ENCODE results near the gene OR1J2.
A peak's percentile ranks its signal among the peaks of the same experiment; 100 is the strongest.
"Not testable (repeated sequence)": the region's sequence is repeated elsewhere in the genome, so short reads cannot be mapped to it uniquely, and the experiment has no call there.

OR1J2 gene, protein sequence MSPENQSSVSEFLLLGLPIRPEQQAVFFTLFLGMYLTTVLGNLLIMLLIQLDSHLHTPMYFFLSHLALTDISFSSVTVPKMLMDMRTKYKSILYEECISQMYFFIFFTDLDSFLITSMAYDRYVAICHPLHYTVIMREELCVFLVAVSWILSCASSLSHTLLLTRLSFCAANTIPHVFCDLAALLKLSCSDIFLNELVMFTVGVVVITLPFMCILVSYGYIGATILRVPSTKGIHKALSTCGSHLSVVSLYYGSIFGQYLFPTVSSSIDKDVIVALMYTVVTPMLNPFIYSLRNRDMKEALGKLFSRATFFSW

DNA sequence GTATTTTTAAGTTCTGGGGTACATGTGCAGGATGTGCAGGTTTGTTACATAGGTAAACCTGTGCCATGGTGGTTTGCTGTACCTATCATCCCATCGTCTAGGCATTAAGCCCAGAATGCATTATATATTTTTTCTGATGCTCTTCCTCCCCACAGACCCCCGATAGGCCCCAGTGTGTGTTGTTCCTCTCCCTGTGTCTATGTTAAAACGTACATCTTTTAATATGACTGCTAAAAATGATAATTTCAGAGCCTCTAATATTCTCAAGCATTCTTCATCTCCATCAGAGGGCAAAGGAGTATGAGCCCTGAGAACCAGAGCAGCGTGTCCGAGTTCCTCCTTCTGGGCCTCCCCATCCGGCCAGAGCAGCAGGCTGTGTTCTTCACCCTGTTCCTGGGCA is at the start of gene OR1J2:
Gene OR1J2, plus strand, starts transcription at position 301 of the 400 bp plus-strand sequence. Its CDS starts 0 bp downstream, at position 301.
- no peak for DNase-seq (ENCODE audit: low read depth)

DNA sequence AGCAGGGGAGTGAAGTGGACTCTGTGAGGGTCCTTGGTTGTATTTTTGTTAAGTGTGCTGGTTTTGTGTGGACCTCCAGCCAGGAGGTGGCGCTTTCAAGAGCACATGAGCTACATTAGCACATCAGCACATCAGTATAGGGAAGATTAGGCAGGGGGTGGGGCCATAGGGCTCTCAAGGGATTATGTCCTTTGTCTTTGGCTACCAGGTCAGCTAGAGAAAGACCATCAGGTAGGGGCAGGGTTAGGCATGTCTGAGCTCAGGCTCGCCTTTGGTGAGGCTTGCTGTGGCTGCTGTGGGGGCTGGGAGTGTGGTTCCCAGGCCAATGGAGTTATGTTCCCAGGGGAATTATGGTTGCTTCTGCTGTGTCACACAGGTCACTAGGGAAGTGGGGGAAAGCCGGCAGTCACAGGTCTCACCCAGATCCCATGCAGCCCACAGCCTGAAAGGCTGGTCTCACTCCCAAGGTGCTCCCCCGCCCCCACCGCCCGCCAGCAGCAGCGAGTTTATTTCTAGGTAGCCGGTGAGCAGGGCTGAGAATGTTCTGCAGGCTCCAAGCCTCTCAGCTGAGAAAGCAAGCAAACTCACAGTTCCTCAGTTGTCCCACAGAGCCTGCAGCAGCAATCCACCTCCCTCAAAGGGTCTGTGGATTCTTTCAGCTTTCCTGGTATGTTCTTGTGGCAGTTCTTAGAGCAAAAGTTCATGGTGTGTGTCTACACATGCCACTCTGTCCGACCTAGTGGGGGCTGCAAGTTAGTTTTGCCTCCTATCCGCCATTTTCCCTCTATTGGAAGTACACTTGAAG is 46.6 kb upstream of the OR1J2 start:
- DNase-seq (ENCODE audit: low read depth), result no peak

DNA sequence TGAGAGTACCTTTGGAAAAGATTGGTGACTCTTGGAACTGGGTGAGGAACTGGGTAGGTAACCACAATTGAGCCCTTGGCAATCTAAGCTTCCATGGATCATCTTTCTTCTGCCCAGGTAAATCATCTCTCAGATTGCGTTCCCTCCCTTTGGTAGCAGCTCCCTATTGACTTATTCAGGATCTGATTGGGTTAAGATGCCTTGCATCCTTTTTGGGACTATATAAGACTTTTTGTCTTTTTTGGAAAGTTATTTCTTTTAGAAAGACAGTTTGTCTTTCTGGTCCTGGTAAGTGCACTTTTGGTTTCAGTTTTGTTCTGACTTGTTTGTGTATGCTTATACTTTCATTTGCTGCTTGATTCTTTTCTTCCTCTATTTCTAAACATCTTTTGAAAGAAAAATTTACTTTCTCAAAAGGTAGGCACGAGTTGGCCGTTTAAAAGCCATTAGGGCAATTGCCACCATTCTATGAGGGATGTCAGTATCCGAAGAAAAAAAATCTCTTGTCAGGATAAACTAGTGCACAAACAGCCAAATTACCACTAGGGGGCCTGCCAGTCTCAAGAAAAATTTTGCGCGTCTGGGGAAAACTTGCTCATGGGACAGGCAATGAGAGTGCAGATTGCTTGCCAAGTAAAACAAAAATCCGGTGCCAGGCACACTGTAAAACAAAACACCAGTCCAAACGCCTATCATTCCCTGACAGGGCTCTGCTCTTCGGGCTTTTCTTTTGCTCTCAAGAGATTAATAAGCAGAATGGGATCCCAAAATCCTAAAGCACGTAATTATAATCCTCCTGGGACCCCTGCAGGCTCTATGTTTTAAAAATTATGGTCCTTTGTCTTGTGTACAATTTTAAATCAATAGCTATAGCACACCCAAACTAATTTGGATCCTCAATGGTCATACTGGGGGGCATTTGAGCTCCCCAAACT is 45.7 kb upstream of the OR1J2 start:
- peak; percentile 62 for DNase-seq (ENCODE audit: low read depth)

DNA sequence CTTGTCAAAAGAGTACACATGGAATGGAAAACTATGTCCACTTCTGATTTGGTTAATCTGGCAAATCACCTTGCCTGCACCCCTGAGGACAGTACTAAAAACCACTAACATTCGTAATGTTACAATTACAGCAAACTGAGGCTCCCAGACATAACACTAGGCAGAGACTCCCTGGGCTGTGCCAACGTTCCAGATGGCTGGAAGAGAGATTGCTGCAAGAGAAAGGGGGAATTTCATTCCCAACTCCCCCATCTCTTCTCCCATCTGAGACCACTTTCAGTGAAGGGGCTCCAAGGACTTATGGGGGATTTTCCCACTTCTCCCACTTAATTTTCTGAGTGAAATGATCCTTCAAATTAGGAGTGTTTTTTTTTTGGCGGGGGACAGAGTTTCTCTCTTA is 44.1 kb upstream of the OR1J2 start:
- no peak for DNase-seq (ENCODE audit: low read depth)

DNA sequence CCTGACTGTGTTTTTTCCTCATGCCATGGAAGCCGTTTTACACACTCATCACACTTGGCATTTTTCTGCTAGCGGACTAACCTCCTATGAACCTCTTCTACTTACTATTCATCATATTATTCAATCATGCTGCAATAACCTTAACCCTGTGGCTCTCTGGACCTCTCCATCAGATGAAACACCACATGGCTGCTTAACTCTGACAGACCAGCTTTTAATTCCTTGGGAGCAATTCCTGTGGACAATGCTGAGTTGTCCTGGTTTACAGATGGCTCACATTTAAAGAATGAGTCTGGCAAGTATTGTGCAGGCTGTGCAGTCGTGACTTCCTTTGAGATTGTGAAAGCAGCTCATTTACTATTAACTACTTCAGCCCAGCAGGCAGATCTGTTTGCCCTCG is 41.9 kb upstream of the OR1J2 start:
- no peak for DNase-seq (ENCODE audit: low read depth)

DNA sequence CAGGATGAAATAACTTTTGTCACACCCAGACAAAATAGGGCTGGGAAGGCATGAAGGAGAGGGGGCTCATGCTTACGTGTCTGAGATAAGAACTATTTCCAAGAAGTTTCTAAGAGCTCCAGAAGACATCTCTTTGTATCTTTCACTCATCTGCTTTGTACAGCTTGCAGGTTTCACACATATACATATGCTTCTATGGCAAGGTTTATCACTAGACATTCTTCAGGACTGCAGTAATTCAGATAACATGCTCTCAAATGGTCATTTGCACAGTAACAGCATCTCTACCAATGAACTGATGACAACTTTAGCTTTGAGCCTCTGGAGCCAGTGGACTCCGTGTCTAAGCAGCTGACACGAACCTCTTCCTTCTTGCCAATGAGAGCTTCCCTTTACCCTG is 36.0 kb upstream of the OR1J2 start:
- no peak for DNase-seq (ENCODE audit: low read depth)

DNA sequence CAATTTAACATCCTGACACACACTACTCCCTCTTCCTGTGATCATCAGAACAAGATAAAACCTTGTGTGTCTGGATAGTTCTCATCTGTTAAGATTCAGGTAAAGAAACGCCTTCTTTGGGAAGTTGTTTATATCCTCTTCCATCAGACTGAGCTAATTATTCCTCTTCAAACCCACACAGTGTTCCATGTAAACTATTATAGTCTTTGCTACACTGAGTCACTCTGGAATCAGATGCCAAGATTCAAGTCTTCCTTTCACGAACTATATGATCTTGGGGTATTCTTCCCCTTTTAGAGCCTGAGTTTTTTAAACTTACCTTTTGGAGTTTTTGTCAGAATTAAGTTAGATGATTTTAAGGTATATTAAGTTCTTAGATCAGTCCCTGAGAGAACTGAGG is 34.9 kb upstream of the OR1J2 start:
- no peak for DNase-seq (ENCODE audit: low read depth)

DNA sequence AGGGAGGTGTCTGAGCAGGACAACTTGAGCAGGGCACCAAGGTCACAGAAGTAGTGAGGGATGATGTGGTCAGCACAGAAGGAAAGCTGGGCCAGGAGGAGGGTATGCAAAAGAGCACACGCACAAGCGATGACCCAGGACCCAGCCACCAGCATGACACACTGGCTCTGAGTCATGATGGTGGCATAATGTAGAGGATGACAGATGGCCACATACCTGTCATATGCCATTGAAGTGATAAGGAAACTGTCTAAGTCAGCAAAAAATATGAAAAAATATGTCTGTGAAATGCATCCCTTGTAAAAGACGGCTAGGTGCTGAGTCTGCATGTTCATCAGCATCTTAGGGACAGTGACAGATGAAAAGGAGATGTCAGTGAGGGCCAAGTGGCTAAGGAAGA is 33.3 kb upstream of the OR1J2 start:
- no peak for DNase-seq (ENCODE audit: low read depth)

DNA sequence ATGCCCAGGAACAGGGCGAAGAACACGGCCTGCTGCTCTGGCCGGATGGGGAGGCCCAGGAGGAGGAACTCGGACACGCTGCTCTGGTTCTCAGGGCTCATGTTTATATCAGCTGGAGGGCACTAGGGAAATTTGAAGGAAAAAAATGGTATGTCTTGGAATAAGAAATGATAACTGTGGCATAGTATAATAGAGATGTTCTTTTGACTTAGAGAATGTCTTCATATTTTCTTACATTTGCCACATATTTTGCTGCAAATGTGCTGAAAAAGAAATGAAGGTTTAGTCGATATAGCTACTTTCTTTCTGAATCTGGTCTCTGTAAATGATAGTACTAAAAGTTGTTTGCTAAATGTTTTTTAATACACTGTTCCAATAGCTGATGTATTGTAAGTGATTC is 32.8 kb upstream of the OR1J2 start, which contains the start of gene OR1J1:
Gene OR1J1, minus strand, starts transcription at position 101 of the 400 bp plus-strand sequence. Its CDS starts 0 bp downstream, at position 101.
- DNase-seq (ENCODE audit: low read depth), result no peak

DNA sequence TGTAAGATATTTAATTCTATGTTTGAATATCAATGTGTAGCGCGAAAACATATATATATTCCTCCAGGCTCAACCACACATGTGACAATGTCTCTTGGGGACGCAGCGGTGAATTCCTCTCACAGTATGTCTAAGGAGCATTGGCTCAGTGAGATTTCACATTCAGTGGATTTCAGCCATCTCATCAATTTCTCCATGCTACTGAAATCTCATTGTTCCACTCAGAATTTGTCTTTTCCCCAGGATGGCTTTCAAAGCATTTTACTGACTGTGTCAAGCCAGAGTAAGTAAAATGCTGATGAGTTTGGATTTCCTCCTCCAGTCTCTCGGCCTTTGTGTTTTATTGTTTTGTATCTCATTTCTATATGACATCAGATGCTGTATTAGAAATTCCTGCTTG is 31.5 kb upstream of the OR1J2 start:
- no peak for DNase-seq (ENCODE audit: low read depth)

DNA sequence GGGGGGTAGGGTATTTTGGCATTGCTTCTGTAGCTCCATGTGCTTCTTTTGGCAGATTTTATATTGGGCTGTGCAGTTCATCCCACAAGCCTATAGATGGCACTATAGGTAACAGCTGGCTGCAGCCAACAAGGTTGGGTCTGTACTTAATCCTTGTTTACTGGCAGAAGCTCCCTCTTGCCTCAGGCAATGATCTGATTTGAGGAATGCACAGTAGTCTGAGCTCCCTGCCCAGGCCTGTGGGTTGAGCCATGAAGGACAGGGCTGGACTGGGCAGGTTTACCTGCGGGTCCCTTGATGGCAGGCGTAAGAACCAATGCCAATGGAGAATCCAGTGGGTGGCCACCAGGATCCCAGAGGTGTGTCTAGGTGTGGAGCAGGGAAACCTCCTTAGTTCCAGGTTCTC is 11.7 kb upstream of the OR1J2 start:
- peak; percentile 4 for DNase-seq (ENCODE audit: low read depth)

DNA sequence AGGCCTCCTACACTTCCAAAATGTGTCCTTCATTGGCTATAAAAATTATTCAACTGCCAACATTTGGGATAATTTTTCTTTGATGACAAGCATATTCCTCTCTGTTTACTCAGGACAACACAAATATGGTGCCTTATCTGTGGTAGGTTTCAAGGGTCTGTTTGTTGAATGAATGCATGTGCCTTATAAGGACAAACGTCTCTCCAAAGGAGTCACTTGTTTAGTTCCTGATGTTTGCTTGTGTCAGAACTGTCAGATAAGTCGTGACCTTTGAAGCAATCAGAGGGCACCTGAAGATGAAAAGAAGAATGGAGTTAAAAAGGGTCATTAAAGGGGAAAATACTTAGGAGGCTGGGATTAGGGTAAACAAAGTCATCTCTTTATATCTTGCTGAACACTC is 3.6 kb upstream of the OR1J2 start:
- no peak for DNase-seq (ENCODE audit: low read depth)

DNA sequence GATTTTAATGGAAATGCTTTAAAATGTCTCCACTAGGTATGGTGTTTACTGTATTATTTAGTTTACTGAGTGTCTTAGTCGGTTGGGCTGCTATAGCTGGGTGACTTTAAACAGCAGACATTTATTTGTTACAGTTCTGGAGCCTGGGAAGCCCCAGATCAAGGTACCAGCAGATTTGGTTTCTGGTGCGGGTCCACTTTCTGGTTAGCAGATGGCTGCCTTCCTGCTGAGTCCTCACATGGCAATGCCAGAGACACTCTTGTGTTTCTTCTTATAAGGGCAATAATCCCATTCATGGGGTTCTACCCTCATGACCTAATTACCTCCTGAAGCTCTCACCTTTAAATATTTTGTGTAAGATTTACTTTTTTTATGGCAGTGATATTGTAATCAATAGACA is 7.6 kb downstream of the OR1J2 start:
- no peak for DNase-seq (ENCODE audit: low read depth)

DNA sequence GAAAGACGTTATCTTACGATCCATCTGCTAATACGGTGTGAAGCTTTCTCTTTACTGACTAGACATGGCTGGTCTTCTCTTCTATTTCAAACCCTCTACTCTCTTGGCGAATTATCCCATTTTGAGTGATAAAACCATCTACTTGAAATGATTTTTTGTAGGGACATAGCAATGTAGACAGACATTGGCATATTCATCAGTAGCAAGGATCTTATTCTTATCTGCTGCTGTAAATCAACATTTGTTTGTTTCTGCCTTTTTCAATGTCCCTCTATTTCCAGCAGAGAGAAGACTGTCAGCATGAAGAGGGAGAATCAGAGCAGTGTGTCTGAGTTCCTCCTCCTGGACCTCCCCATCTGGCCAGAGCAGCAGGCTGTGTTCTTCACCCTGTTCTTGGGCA is 8.2 kb downstream of the OR1J2 start, which contains the start of gene OR1J4:
Gene OR1J4, plus strand, starts transcription at position 301 of the 400 bp plus-strand sequence. Its CDS starts 0 bp downstream, at position 301.
- DNase-seq (ENCODE audit: low read depth), result no peak

DNA sequence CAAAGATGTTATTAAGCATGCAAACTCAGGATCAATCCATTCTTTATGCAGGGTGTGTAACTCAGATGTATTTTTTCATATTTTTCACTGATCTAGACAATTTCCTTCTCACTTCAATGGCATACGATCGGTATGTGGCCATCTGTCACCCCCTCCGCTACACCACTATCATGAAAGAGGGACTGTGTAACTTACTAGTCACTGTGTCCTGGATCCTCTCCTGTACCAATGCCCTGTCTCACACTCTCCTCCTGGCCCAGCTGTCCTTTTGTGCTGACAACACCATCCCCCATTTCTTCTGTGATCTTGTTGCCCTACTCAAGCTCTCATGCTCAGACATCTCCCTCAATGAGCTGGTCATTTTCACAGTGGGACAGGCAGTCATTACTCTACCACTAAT is 8.8 kb downstream of the OR1J2 start:
- no peak for DNase-seq (ENCODE audit: low read depth)

DNA sequence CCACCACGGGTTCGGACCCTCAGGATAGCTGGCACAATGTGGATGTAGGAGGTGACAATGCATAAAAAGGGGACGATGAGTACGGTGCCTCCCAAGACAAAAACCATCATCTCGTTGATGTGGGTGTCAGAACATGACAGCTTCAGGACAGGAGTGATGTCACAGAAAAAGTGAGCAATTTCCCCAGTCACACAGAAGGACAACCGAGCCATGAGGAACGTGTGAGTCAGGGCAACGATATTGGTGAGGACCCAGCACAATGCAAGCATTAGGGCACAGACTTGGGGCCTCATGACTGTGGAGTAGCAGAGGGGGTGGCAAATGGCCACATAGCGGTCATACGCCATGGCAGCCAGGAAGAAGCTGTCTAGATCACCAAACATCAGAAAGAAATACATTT is 16.0 kb downstream of the OR1J2 start:
- no peak for DNase-seq (ENCODE audit: low read depth)

DNA sequence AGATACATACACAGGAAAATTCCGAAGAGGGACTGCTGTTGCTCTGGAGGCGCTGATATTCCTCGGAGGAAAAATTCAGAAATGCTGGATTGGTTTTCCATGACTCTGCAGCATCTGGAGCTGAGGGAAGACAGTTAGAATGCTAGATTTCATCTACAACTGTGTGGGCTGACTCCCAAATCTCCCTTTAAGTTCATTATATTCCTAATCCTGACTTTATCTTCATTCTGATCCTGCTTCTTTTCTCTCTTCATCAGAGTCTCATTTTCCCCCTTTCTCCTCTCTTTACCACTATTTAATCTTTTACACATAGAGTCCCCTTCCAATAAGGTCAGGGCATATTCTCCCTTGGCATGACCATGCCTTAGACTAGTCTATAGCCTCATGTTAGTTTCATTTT is 16.6 kb downstream of the OR1J2 start, which contains the start of gene OR1N1:
Gene OR1N1, minus strand, starts transcription at position 101 of the 400 bp plus-strand sequence. Its CDS starts 0 bp downstream, at position 101.
- DNase-seq (ENCODE audit: low read depth), result no peak

DNA sequence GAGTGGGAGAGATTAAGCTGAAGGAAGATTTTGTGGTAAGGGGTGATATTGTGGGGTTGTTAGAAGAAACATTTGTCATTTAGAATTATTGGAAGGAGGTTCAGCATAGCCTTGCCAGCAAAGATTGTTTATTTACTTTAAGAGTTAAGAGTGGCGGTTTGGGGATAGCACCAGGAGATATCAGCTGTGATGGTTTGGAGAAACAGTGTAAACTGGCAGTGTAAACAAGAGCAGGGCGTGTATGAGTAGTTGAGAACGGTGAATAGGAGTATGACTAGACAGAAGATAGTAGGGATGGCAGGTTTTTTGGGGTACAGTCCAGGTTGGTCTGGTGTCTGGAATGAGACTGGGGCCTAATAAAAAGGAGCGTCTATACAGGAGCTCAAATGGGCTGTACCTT is 20.6 kb downstream of the OR1J2 start:
- DNase-seq (ENCODE audit: low read depth), result not testable (repeated sequence)

DNA sequence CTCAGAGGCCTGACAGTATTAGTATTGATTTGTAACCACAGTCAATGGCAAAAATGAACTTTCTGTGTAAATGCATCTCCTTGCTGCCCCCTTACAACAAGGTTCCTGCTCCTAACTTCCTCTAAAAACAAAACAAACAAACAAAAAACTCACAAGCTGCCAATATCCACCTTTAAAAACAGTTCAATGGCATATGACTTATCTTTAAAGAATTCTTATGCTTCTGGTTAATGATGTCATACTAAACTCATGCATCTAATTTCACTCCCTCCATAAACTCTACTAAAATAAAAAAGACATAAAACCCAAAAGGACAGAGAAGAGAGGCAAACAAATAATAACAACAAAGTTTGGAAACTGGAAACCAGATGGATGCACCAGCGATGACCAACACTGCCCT is 25.5 kb downstream of the OR1J2 start:
- no peak for DNase-seq (ENCODE audit: low read depth)

DNA sequence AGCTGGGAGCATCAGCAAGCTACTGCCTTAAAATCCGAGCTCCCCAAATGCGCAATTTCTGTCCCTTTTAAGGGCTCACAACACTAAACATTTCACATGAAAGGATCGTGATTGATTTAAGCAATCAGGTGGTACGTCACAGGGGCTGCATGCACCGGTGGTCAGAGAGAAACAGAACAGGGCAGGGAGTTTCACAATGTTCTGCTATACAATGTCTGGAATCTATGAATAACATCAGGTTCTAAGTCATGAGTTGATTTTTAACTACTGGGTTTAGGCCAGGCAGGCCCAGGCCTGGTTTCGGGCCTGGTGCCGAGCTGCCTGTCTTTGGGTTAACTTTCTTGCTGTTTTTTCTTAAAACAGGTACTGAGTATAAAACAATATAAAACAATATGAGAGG is 26.5 kb downstream of the OR1J2 start:
- not testable (repeated sequence) for DNase-seq (ENCODE audit: low read depth)

DNA sequence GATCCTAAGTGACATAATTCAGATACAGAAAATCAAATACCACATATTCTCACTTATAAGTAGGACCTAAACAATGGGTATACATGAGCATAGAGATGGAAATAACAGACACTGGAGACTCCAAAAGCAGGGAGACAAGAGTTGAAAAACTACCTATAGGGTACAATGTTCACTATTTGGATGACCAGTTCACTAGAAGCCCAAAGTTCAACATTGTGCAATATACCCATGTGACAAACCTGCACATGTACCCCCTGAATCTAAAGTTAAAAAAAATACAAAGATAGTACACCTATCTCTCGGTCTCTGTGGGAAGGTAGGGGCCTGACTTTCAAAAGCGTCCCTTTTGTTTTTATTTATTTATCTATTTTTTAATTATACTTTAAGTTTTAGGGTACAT is 28.2 kb downstream of the OR1J2 start:
- DNase-seq (ENCODE audit: low read depth), result no peak

DNA sequence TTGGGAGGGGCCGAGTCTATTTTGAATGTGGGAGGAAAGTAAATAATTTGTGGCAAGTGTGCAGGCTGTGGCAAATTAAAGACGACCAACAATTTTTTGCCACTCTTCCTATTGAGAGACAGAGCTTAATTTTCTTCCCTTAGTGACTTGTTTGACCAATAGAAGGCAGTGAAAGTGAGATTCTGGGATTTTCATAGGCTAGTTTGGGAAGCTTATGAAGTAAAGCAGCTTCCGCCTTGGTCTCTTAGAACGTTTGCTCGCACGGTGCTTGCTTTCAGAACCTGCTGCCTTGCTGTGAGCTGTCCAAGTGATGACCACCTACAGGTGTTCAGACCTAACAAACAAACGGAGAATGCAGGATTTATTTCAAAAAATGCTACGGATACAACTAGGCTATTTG is 35.6 kb downstream of the OR1J2 start:
- DNase-seq (ENCODE audit: low read depth), result no peak

All from HS-27A (cell line).